HepG2 (cell line): ENCODE results near the gene SPC24. TPM values are rescaled to one million over a fixed set of nuclear protein-coding genes. Genes with fewer than 3 reads are reported as not detected.

Experiments used
- ATAC-seq: fragments of 200-7000 bp; cut with Tn5 transposase; 3 replicates; pipeline ENCODE4 v1.9.1; 2020; ENCODE audit warnings: mild to moderate bottlenecking, moderate library complexity
- BruUV-seq: library from RNA; stranded (reverse); fragments of 400-500 nt; replicated peaks from 2 replicates; lab custom pipeline; 2021; lab: Mats Ljungman, UMichigan
- CTCF ChIA-PET: fragments of 300-600 bp; formaldehyde crosslinking; extraction: SDS; loops from one replicate; lab custom pipeline; 2021; ENCODE audit warnings: low total read pairs, inconsistent platforms, low intra/inter-chr PET ratio; lab: Yijun Ruan, JAX
- POLR2A ChIA-PET: fragments of 350-600 bp; sonication (Branson Sonifier 250); formaldehyde crosslinking; loops from one replicate; lab custom pipeline; 2020; ENCODE audit warnings: antibody characterized with exemption, inconsistent platforms; lab: Yijun Ruan, JAX
- DNase-seq: peaks from one replicate; pipeline ENCODE4 v3.0.0-alpha.2; 2015; ENCODE audit warnings: low spot score
- FAIRE-seq: peaks from 3 replicates; lab custom pipeline; 2011; peaks lifted over from hg19 to GRCh38; lab: Jason Lieb, UNC
- H2AFZ ChIP-seq: one replicate; pipeline ENCODE4 v1.6.1; 2011; ENCODE audit warnings: low read length, inconsistent platforms
- H3K27ac ChIP-seq: fragments of 300-600 bp; 3 replicates; pipeline ENCODE4 v1.8.0; 2011; ENCODE audit warnings: mixed run types, mild to moderate bottlenecking, mixed read lengths, low read length, inconsistent platforms; ENCODE audit not compliant: insufficient read depth; ENCODE audit errors: extremely low read length
- H3K27me3 ChIP-seq, 2 experiments: fragments of 200-600 bp in 1 of 2; 2 replicates in 1 of 2; 3 replicates in 1 of 2; pipeline versions ENCODE4 v1.6.0 to v1.8.0; 2011; ENCODE audit warnings: low read length in 2 of 2, mild to moderate bottlenecking in 2 of 2, moderate library complexity in 2 of 2, inconsistent platforms in 1 of 2; ENCODE audit not compliant: insufficient read depth in 2 of 2, control insufficient read depth in 1 of 2
- H3K36me3 ChIP-seq, 2 experiments: fragments of 200-600 bp in 1 of 2; replicated peaks in 1 of 2; 2 replicates in 1 of 2; 3 replicates in 1 of 2; pipeline versions ENCODE4 v1.5.1 to v1.8.0; 2011; ENCODE audit warnings: low read length in 2 of 2, inconsistent platforms in 1 of 2; ENCODE audit not compliant: insufficient read depth in 2 of 2, control insufficient read depth in 1 of 2
- H3K4me1 ChIP-seq: 2 replicates; pipeline ENCODE4 v1.5.1; 2012; ENCODE audit warnings: low read length, inconsistent platforms; ENCODE audit not compliant: insufficient read depth
- H3K4me2 ChIP-seq: 2 replicates; pipeline ENCODE4 v1.6.0; 2011; ENCODE audit warnings: low read depth, low read length, inconsistent platforms
- H3K4me3 ChIP-seq, 3 experiments: fragments of 200-600 bp in 1 of 3; sonication (generic), shearing (Covaris generic) in 1 of 3; replicated peaks in 1 of 3; 2 replicates each; pipeline ENCODE4 v1.5.1; 2011 to 2016; ENCODE audit warnings: low read length in 3 of 3, inconsistent platforms in 2 of 3, low read depth in 2 of 3, mild to moderate bottlenecking in 2 of 3, control low read depth in 1 of 3, mixed read lengths in 1 of 3; ENCODE audit not compliant: insufficient read depth in 1 of 3
- H3K79me2 ChIP-seq: one replicate; pipeline ENCODE4 v1.6.1; 2011; ENCODE audit warnings: low read length, inconsistent platforms; ENCODE audit not compliant: insufficient read depth
- H3K9ac ChIP-seq: 2 replicates; pipeline ENCODE4 v1.6.0; 2011; ENCODE audit warnings: mild to moderate bottlenecking, low read depth, low read length, inconsistent platforms; ENCODE audit not compliant: insufficient read depth
- H3K9me3 ChIP-seq: 2 replicates; pipeline ENCODE4 v1.5.1; 2012; ENCODE audit warnings: mild to moderate bottlenecking, low read length
- H4K20me1 ChIP-seq: 2 replicates; pipeline ENCODE4 v1.6.0; 2011; ENCODE audit warnings: inconsistent platforms, mild to moderate bottlenecking, low read length, moderate library complexity; ENCODE audit not compliant: insufficient read depth
- CBX2 ChIP-seq, 2 experiments: fragments of 200-600 bp in 1 of 2; sonication (generic); formaldehyde crosslinking in 1 of 2; IDR thresholded peaks; 2 replicates each; pipeline versions ENCODE4 v1.7.0 to v1.8.1; 2018 to 2022; ENCODE audit warnings: low read depth in 2 of 2, low read length in 1 of 2, mild to moderate bottlenecking in 1 of 2, missing genetic modification reagents in 1 of 2
- ELF4 ChIP-seq: sonication (generic); formaldehyde crosslinking; IDR thresholded peaks from 2 replicates; pipeline ENCODE4 v1.5.0; 2020; ENCODE audit warnings: missing genetic modification reagents, mild to moderate bottlenecking, moderate library complexity, borderline replicate concordance
- FOXJ3 ChIP-seq: sonication (generic); formaldehyde crosslinking; IDR thresholded peaks from 2 replicates; pipeline ENCODE4 v1.4.0; 2020; ENCODE audit warnings: missing genetic modification reagents, mild to moderate bottlenecking, borderline replicate concordance
- ISX ChIP-seq: sonication (generic); formaldehyde crosslinking; conservative IDR thresholded peaks from 2 replicates; pipeline ENCODE4 v1.5.0; 2020; ENCODE audit warnings: missing genetic modification reagents
- NFE2L1 ChIP-seq: sonication (generic); formaldehyde crosslinking; IDR thresholded peaks from 2 replicates; pipeline ENCODE4 v1.4.0; 2020; ENCODE audit warnings: missing genetic modification reagents, mild to moderate bottlenecking, borderline replicate concordance
- PBX3 ChIP-seq: sonication (generic); formaldehyde crosslinking; IDR thresholded peaks from 2 replicates; pipeline ENCODE4 v1.8.1; 2023; ENCODE audit warnings: missing genetic modification reagents, inconsistent platforms, borderline replicate concordance
- RARG ChIP-seq: sonication (generic); formaldehyde crosslinking; IDR thresholded peaks from 2 replicates; pipeline ENCODE4 v1.4.0; 2020; ENCODE audit warnings: low read depth, mild to moderate bottlenecking, missing genetic modification reagents
- REPIN1 ChIP-seq: sonication (generic); formaldehyde crosslinking; IDR thresholded peaks from 2 replicates; pipeline ENCODE4 v1.8.0; 2022; ENCODE audit warnings: missing genetic modification reagents, low read depth, mild to moderate bottlenecking, borderline replicate concordance
- RFX1 ChIP-seq: fragments of 450-650 bp; IDR thresholded peaks from 2 replicates; pipeline ENCODE4 v1.6.1; 2017
- STAG1 ChIP-seq: sonication (generic); formaldehyde crosslinking; IDR thresholded peaks from 2 replicates; pipeline ENCODE4 v1.4.0; 2020; ENCODE audit warnings: missing genetic modification reagents
- TBX3 ChIP-seq: fragments of 450-650 bp; IDR thresholded peaks from 2 replicates; pipeline ENCODE4 v1.6.1; 2017; ENCODE audit warnings: antibody characterized with exemption, mild to moderate bottlenecking, inconsistent platforms, borderline replicate concordance
- ZMYM3 ChIP-seq: sonication (generic); formaldehyde crosslinking; IDR thresholded peaks from 2 replicates; pipeline ENCODE4 v1.5.1; 2020; ENCODE audit warnings: mild to moderate bottlenecking, missing genetic modification reagents
- ZNF225 ChIP-seq: sonication (generic); formaldehyde crosslinking; IDR thresholded peaks from 2 replicates; pipeline ENCODE4 v1.4.0; 2020; ENCODE audit warnings: mild to moderate bottlenecking, missing genetic modification reagents
- ZNF430 ChIP-seq: sonication (generic); formaldehyde crosslinking; IDR thresholded peaks from 2 replicates; pipeline ENCODE4 v1.9.0; 2021; ENCODE audit warnings: mild to moderate bottlenecking, missing genetic modification reagents
- ZNF572 ChIP-seq: sonication (generic); formaldehyde crosslinking; IDR thresholded peaks from 2 replicates; pipeline ENCODE4 v1.5.1; 2020; ENCODE audit warnings: mild to moderate bottlenecking, missing genetic modification reagents
- ZNF768 ChIP-seq: sonication (generic); formaldehyde crosslinking; IDR thresholded peaks from 2 replicates; pipeline ENCODE4 v1.4.0; 2020; ENCODE audit warnings: missing genetic modification reagents
- ZSCAN25 ChIP-seq: sonication (generic); formaldehyde crosslinking; IDR thresholded peaks from 2 replicates; pipeline ENCODE4 v1.8.0; 2022; ENCODE audit warnings: mild to moderate bottlenecking, missing genetic modification reagents
- WGBS: methylation state at CpG from one replicate; pipeline ENCODE4 v1.1.6; 2017; ENCODE audit warnings: low lambda C conversion rate; 5-methylcytosine and 5-hydroxymethylcytosine counted together
- in situ Hi-C: cut with HindIII; loops from 2 replicates; pipeline ENCODE4 v1.10.0; 2017; ENCODE audit warnings: low pct_unique_long_range_greater_than_20kb; ENCODE audit not compliant: extremely low pct_ligation_motif_present
- intact Hi-C: fragments of 100-400 bp; cut with micrococcal nuclease; formaldehyde crosslinking; loops from one replicate; pipeline ENCODE4 v1.10.0; 2022; ENCODE audit not compliant: unreplicated experiment
- polyA plus RNA-seq, 8 experiments: library from polyadenylated mRNA; depleted of rRNA in 3 of 8; stranded (reverse) in 7 of 8; unstranded in 1 of 8; fragments of >200 nt; fragmentation: Illumina TruSeq in 4 of 8; extraction: Trizol in 4 of 8; gene quantifications; 2 replicates each; pipeline versions ENCODE4 v1.2.1 to v1.2.3, GENCODE V29; 2011 to 2016; ENCODE audit warnings: low read depth in 4 of 8, missing spikeins in 1 of 8, mixed read lengths in 1 of 8; ENCODE audit not compliant: insufficient read depth in 1 of 8
- total RNA-seq, 5 experiments: library from RNA; depleted of rRNA; stranded (reverse); fragments of >200 nt; fragmentation: Illumina TruSeq; extraction: Trizol; gene quantifications; 2 replicates each; pipeline ENCODE4 v1.2.3, GENCODE V29; 2016; ENCODE audit warnings: low read depth in 1 of 5

The SPC24 gene
- total and polyA plus RNA-seq, 2 of the 13 experiments (the other 11 are each of a cell fraction or from before 2014, with no cell fraction given): 10.0 to 46.2 TPM

- Histone ChIP-seq H2AFZ (no peak overlapping the region), H3K36me3 (peaks cover 6 to 20% of the 10 kb centered on the region in 2 experiments; a peak in 3 of 5 replicates), H3K4me1 (no peaks in the 10 kb centered on the region), H3K4me3 (no peak overlapping the region), H3K4me2 (no peak overlapping the region), H4K20me1 (no peaks in the 10 kb centered on the region), H3K27ac (no peak overlapping the region), H3K79me2 (no peaks in the 10 kb centered on the region), H3K9me3 (no peaks in the 10 kb centered on the region), H3K27me3 (no peaks in the 10 kb centered on the region), H3K9ac (no peak overlapping the region)
- POLR2A ChIA-PET: no interaction called here
- CTCF ChIA-PET: no interaction called here
- FAIRE-seq (no peak), ATAC-seq (no peak), DNase-seq (no peak)
- WGBS: 98% methylated on average over 23 of the region's 31 CpGs
- intact Hi-C loops (no loop called here), in situ Hi-C loops (no loop called here)
- TF ChIP-seq ZNF768 (peak; percentile 40; the same call in 1 of the 2 replicates), ZSCAN25 (CRISPR knock-in tag) (no peak), NFE2L1 (CRISPR knock-in tag) (no peak), RARG (no peak)
- no TSS peak for BruUV-seq
These were observed 14.5 kb upstream of the SPC24 start for GRCh38 chr19:11169896-11170678.

DNA sequence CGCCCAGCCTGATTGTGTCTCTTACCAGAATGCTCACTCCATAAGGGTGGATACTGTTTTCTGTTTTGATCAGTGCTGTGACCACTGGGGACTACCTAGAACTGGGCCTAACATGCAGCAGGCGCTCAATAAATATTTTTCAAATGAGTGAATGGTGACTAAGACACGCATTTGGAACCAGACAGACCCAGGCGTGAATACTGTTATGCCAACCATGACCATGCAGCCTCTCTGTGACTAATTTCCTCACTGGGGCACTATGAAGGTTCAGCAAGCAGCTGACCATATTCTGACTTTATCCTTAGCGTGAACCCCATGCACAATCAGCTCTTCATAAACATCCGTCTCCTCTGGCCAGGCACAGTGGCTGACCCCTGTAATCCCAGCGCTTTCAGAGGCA is 13.0 kb upstream of the SPC24 start:
- ATAC-seq (no peak), DNase-seq (no peak), FAIRE-seq (no peak)
- no peaks in the 10 kb centered on the region for H3K79me2 ChIP-seq
- ChIA-PET CTCF (no interaction called here), POLR2A (interaction anchor here (0.6 kb wide), 1 partner anchor 298 kb away, joined by 4 read pairs; no protein-coding TSS in a partner anchor)
- in situ Hi-C loops: no loop called here
- 98% methylated on average over 7 of the region's 7 CpGs for WGBS
- H4K20me1 ChIP-seq: no peaks in the 10 kb centered on the region
- BruUV-seq: no TSS peak
- peaks cover 5 to 13% of the 10 kb centered on the region in 2 experiments; a peak in 2 of 5 replicates for H3K36me3 ChIP-seq
- H3K4me2 ChIP-seq: no peak overlapping the region
- H3K4me1 ChIP-seq: no peaks in the 10 kb centered on the region
- H3K4me3 ChIP-seq: no peak overlapping the region
- H3K27me3 ChIP-seq: no peaks in the 10 kb centered on the region
- H3K27ac ChIP-seq: no peak overlapping the region
- intact Hi-C loops: no loop called here
- H2AFZ ChIP-seq: no peak overlapping the region
- H3K9ac ChIP-seq: no peak overlapping the region
- H3K9me3 ChIP-seq: no peaks in the 10 kb centered on the region
- TF ChIP-seq STAG1 (no peak), FOXJ3 (CRISPR knock-in tag) (no peak), REPIN1 (no peak), ISX (no peak), ZNF225 (CRISPR knock-in tag) (no peak), RFX1 (no peak), PBX3 (no peak), CBX2 (IDR thresholded peaks at IDR 0.05; ENCODE audit: low read depth, low read length) (no peak), CBX2 (CRISPR knock-in tag; IDR thresholded peaks at IDR 0.05; ENCODE audit: low read depth) (no peak), ZNF572 (no peak), ELF4 (CRISPR knock-in tag) (no peak), ZNF430 (CRISPR knock-in tag) (no peak), TBX3 (no peak), ZMYM3 (no peak)
